ENCODE measurements around the gene SEPTIN12.

Gene SEPTIN12

DNA sequence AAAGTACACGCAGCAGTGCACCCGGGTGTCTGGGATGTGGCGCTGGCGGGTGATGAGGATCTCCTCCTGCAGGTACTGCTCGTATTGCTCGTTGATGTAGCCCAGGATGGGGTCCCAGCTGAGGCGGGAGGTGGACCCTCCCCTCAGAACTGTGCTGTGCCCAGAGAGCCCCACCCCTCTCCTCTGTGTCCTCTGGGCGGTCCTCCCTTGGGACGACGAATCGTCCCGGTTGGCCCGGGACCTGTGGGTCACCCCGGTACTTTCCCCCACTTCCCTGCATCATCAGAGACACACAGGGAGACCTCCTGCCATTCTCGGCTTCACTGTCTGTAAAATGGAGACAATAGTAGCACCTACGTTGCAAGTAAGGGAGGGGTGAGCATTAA is 4.2 kb downstream of the SEPTIN12 start:
- no peak for DNase-seq

DNA sequence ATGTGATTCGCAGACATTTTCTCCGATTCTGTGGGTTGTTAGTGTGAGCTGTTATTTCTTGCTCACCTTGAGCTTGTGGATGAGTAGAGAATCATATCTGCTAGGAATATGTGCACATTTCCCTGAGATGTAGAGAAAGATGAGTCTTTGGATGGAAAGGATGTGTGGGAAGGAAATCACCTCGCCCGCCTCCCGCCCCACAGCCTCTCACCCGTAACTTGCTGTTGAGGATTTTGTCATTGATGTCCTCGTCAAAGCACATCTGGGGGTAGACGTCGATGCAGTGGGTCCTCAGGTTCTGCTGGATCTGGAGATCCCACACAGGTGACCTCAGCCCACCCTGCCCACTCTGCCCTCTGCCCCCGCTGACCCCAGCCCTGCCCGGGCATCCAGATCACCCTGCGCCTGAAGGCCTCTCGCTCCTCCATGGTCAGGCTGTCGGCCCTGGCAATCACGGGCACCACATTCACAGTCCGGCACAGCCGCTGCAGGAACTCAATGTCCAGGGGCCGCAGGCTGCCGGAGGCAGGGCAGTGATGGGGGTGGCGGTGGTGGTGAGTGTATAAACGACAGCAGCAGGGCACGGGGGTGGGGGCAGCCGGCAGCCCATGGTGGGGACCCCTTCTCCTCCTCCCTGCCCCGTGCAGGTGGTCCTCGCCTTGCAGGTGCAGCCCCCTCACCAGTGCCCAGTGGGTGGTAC is 4.7 kb downstream of the SEPTIN12 start:
- DNase-seq: no peak

DNA sequence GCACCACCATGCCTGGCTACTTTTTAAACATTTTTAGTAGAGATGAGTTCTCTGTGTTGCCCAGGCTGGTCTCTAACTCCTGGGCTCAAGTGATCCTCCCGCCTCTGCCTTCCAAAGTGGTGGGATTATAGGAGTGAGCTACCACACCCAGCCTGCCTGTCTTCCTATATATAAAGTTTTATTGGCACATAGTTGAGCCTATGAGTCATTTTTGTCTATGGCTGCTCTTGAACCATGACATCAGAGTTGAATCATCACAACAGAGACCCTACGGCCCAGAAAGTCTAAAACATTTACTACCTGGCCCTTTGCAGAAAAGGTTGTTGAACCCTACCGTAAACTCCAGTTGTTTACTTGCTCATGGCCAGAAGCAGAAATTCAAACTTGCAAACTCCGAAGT is 7.9 kb downstream of the SEPTIN12 start:
- DNase-seq: no peak

DNA sequence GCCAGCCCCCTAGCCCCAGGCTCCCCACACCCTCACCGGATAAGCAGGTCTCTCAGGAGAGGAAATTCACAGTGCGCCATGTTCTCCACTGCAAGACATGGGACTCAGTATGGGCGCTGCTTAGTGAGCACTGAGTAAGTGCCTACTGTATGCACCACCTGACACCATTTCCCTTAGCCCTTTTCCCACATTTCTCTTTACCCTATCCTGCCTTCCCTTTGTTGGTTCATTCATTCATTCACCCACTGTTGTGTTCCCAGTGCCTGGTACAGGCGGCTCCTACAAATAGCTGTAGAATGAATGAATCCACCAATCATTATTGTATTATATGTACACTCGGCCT is 10.1 kb downstream of the SEPTIN12 start:
- no peak for DNase-seq

DNA sequence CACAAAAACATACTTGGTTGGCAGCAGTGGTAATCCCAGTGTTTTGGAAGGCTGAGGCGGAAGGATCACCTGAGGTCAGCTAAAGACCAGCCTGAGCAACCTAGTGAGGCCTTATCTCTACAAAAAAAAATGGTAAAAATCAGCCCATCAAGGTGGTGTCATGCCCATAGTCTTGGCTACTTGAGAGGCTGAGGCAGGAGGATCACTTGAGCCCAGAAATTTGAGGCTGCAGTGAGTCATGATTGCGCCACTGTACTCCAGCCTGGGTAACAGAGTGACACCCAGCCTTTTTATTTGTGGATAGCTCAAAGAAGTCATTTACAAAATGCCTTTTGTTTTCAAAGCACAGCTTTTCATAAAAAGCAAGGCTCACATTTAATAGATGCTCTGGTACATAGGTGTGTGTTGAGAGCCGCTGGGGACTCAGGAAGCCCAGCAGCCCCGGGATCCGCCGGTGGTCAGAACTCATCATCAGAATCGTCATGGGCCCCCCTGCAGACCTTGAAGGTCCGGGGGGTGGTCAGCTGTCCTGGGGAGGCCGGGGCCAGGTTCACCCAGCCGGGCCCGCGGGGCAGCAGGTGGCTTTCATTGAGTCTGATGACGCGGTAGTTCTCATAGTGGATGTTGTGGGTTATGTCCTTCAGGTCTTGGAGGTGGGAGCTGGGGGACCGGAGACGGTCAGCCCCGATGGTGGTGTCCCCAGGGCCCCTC is 10.7 kb downstream of the SEPTIN12 start:
- no peak for DNase-seq

DNA sequence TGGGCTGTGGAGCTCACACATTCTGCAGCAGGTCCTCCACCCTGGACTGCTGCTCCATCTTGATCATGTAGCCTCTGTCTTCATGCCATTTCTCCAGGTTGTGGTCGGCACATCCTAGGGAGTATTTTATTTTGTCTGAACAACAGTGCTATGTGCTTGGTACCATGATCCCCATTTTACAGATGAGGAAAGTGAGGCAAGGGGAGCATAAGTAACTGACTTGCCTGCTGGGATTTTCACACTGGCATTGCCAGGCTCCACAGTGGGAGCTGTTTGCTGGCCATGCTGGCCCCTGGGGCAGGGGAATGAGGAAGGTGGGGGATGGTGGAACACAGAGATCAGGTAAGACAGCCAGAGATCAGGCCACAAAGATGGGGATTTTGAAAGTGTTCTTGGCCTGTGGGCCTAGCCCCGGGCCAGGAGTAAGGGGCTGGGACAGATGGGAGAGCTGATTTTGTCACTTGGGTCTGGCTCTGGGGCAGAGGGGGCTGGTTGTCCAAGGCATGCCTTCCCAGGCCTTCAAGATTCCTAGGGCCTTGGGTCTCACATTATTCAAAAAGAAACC is 11.9 kb downstream of the SEPTIN12 start:
- DNase-seq: no peak

DNA sequence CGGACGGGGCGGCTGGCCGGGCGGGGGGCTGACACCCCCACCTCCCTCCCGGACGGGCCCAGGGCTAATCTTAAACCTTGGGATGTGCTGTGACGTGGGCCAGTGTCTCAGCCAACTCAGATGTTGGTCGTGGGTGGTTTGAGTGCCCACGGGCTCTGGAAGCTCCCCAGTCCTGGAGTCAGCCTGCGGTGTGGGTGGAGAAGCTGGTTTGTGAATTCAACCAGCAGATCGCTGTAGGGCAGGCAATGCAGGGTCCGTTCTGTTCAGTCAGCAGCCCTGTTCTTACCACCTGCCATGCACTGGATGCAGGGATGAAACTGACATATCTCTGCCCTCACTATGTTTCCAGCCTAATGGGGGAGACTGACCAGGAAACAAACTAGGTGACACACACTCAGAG is 13.1 kb downstream of the SEPTIN12 start:
- DNase-seq: no peak

DNA sequence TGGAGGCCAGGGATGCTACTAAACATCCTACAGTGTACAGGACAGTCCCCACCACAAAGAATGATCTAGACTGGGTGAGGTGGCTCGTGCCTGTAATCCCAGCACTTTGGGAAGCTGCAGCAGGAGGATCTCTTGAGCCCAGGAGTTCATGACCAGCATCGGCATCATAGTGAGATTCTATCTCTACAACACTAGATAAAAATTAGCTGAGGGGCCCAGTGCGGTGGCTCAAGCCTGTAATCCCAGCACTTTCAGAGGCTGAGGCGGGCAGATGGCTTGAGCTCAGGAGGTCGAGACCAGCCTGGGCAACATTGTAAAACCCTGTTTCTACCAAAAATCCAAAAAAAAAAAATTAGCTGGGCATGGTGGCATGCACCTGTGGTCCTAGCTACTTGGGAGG is 15.8 kb downstream of the SEPTIN12 start:
- no peak for DNase-seq

DNA sequence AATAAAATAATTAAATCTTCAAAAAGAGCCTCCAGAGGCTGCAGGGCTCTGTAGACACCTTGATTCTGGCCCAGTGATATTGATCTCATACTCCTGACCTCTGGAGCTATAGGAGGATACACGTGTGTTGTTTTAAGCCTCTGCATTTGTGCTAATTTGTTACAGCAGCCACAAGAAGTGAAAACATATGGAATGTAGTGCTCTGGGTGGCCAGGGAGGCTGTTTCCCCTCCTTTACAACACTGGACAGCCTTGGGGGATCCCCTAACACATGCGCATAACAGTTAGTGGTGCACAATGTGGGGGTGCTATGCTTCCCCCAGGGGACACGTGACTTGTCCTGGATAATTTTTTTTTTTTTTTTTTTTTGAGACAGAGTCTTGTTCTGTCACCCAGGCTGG is 16.5 kb downstream of the SEPTIN12 start:
- DNase-seq: no peak

DNA sequence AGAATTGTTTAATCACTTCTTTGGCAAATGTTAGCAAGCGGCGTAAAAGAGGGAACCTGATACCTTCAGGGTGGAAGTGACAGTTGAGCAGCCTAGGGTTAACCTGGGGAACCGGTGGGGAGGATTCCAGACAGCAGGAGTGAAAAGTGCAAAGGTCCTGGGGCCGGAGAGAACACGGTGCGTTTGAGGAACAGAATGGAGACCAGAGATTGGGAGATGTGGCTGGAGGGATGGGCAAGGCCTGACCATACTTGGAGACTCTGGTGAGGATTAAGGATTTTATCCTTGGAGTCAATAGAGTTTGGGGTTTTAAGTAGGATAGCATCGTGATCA is 18.9 kb downstream of the SEPTIN12 start:
- no peak for DNase-seq

DNA sequence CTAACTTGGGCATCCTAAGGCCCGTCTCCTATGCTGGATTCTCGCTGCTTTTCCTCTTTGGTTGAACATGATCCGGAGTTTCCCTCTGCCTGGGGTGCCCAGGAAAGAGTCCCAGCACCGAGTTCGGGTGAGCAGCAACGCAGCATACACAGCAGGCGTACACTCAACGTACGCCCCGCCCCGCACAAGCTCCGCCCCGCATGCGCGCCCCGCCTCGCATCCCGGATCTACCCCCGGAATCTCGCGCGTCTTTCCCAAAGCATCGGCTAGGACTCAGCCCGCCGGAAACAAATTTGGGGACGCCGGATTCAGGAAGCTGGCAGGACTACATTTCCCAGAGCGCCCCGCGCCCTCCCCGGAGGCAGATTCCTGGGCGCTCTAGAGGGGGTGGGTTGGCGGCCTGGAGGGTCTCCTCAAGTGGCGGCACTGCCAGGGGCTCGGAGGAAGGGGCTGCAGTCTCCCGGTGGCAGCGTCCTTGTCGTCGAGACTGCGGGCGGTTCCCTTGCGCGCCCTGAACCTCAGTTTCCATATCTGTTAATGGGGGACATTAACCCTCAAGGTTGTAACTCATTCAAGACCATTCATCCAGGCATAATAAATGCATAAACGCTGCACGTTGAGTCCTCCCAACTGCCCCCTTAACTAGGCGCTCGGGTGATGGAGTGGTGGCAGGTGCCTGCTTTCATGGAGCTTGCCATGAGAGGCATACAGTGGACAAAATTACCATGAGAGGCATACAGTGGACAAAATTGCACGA is 19.4 kb downstream of the SEPTIN12 start:
- peak; percentile 99 for DNase-seq

DNA sequence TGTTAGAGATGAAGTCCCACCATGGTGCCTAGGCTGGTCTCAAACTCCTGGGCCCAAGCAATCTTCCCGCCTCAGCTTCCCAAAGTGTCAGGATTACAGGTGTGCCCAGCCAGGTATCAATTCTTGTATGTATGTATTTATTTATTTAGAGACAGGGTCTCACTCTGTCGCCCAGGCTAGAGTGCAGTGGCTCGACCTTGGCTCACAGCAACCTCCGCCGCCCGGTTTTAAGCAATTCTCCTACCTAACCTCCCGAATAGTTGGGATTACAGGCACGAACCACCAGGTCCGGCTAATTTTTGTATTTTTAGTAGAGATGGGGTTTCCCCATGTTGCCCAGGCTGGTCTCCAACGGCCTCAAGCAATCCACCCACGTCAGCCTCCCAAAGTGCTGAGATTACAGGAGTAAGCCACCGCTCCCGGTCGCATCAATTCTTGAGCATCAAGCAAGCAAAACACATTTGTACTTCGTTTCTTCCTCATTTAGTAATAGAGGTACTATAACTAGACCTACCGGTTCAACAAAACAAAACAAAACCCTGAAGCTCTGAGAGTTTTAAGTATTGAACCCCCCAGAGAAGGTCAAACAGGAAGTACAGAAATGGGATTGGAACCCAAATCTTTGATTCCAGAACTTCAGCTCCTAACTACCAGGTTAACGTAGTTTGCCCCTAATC is 20.1 kb downstream of the SEPTIN12 start:
- peak; percentile 22 for DNase-seq

DNA sequence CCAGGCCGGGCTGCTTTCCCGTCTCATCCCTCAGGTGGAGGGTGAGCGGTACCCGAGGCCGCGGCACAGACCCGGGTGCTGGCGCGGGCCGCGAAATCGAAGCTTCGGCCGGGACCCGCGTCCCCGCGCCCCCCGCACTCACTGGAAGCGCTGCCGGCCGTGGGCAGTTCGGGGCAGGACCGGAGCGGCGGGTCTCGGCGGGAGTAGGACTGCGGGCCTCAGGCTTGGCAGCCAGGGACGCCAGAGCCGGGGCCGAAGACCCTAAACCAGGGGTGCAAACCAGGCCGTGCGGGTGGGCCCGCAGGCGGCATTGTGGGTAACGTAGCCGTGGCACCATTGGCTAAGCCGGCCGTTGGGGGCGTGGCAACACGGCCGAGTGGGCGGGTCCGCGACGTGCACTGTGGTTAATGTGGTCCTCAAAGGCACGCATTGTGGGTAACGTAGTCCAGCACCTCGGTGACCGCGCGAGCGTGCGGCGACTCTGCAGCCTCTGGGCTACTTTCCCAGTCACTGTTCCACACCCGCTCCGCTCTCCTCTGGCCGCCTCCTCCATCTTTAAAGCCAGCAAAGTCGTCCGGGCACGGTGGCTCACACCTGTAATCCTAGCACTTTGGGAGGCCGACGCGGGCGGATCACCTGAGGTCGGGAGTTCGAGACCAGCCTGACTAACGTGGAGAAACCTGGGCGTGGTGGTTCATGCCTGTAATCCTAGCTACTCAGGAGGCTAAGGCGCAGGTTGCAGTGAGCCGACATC is 21.1 kb downstream of the SEPTIN12 start, which contains the start of gene ZNF500:
Gene ZNF500, minus strand, starts transcription at position 288 of the 754 bp plus-strand sequence. CDS start 1,184 bp downstream, outside the sequence.
- DNase-seq: peak; percentile 98

DNA sequence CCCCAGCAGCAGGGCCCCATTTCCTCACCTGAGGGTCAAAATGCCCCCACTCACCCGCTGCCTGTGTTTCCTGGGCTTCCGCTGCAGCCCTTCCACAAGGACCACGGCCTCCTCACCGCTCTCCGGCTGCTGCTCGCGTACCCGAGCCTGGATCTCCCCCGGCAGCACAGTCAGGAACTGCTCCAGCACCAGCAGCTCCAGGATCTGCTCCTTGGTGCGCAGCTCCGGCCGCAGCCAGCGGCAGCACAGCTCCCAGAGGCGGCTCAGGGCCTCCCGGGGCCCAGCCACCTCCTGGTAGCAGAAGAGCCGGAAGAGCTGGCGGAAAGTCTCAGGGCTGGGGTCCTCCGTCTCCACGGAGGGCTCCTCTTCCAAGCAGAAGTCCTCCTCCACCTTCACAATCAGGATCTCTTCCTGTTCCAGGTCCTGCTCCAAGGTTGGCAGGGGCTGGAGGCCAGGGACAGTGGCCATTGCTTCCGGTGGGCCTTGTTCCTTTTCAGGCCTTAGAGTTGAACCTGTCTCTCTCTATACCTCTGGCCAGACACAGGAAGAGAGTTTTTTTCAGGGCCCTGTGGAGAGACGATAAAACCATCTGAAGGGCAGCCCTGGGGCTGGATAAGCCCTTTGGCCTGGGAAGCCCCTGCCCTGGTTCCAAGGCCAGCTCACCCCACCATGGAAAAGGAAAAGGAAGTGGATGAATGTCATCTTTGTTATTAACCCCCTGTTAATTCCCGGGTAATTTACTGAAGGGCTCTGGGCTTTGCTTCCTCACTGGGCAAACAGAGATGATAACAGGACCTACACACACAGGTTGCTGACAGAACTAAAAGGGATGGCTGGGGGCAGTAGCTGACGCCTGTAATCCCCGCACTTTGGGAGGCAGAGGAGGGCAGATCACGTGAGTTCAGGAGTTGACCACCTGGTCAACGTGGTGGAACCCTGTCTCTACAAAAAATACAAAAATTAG is 22.4 kb downstream of the SEPTIN12 start:
- no peak for DNase-seq

DNA sequence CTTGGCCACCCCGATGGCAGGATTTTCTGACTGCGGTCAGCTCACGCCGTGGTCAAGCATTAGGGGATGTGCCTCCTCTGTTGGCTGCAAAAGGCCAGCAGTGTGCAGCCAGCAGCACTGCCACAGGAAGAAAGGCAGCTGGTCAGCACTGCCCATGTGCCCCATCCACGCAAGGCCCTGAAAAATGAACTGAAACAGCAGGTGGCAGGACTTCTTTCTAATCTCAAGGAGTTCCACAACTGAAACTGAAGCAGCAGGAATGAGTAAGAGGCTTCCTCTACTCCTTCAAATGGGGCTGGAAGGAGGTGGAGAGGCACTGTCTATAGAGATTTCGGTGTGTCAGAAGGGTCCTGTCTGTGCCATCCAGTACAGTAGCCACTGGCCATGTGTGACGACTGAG is 24.4 kb downstream of the SEPTIN12 start:
- DNase-seq: no peak

DNA sequence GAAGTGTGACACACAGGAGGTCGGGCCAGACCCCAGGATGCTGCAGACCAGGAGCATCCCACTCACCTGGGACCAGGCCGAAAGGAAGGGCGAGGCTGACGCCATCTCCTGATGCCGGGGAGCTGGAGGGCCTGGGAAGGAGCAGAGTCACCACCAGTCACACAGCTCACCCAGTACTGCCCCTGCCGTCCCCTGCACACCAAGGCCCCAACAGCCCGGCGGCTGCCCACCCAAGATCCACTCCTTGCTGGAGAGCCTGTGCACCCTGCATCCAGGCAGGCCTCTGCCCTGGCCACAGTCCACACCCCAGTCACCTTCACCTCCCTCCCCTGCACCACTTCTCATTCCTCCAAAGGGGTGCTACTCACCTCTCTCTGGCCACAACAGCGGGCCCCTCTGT is 25.9 kb downstream of the SEPTIN12 start:
- no peak for DNase-seq

DNA sequence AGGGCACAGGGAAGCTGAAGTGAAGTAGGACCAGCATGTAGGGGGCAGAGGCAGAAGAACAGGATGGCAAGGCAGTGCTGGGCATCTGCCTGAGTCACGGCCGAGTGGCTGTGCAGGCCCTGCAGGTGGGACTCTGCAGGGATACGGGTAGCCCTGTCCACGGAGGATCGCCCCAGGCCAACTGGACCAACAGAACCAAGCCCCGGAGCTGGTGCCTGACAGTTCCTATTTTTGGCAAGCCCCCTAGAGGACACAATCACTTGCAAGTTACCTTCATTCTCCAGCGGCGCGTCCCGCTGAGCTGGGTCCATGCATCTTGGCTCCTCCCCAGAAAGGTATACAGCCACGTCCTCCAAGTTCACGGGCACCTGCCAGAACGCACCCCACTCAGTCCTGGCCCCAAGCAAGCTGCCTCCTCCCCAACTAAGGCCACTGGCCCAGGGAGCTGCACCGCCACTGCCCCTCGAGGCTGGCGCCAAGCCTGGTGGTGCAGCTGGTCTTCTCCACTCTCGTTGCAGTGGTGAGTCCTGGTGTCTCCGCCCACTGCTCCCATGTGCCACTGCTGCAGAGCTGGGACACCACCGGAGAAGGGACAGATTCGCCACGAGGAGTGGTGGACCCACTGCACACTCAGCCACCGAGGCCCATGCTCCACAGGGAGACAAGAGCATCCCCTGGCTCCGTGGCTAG is 27.8 kb downstream of the SEPTIN12 start:
- no peak for DNase-seq

DNA sequence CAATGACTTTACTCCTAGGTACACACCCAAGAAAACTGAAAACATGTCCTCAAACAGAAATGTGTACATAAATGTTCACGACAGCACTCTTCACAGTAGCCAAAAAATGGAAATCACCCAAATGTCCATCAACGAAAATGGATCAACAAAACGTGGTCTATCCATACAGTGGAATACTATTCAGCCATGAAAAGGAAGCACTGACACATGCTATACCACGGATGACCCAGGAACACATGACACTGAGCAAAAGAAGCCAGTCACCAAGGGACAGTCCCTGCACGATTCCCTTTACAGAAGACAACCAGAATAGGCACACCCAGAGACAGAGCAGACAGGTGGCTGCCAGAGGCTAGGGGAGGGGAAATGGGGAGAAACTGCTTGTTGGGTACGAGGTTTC is 32.5 kb downstream of the SEPTIN12 start:
- no peak for DNase-seq

DNA sequence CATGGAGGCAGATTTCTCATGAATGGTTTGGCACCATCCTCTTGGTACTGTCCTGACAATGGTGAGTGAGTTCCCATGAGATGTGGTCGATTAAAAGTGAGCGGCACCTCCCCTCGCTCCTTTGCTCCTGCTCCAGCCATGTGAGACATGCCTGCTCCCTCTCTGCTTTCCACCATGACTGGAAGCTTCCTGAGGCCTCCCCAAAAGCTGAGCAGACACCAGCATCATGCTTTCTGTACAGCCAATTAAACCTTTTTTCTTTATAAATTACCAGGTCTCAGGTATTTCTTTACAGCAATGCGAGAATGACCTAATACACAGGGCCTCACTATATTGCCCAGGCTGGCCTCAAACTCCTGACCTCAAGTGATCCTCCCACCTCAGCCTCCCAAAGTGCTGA is 33.3 kb downstream of the SEPTIN12 start:
- DNase-seq: no peak

DNA sequence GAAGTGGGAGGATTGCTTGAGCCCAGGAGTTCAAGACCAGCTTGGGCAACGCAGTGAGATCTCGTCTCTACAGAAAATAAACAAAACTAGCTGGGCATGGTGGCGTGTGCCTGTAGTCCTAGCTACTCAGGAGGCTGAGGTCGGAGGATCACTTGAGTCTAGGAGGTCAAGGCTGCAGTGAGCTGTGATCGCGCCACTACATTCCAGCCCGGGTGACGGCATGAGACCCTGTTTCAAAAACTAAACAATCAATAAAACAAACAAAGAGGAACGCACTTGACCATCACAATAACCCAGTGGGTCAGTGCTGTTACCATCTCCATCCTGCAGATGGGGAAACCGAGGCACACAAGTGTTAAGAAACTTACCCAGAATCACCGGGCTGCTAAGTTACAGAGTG is 34.9 kb downstream of the SEPTIN12 start:
- no peak for DNase-seq
